OCI-LY7 (cell line): ENCODE results near the gene MICALL2. TPM values are rescaled to one million over a fixed set of nuclear protein-coding genes. Genes with fewer than 3 reads are reported as not detected.

Experiments used
- BruUV-seq: library from RNA; stranded (reverse); fragments of 400-500 nt; replicated peaks from 2 replicates; lab custom pipeline; 2021; lab: Mats Ljungman, UMichigan
- CTCF ChIA-PET: fragments of 300-600 bp; sonication (Branson Sonifier 250); formaldehyde crosslinking; loops from one replicate; lab custom pipeline; 2022; ENCODE audit warnings: antibody characterized with exemption; ENCODE audit not compliant: unreplicated experiment; lab: Charles Lee
- POLR2A ChIA-PET: fragments of 300-600 bp; sonication (Branson Sonifier 250); formaldehyde crosslinking; loops from one replicate; lab custom pipeline; 2022; ENCODE audit warnings: antibody characterized with exemption; lab: Charles Lee
- DNase-seq: peaks from one replicate; pipeline ENCODE4 v3.0.0-alpha.2; 2015; ENCODE audit warnings: low spot score
- H2AFZ ChIP-seq: fragments of 200-600 bp; sonication (generic), shearing (Covaris generic); 2 replicates; pipeline ENCODE4 v1.6.1; 2014; ENCODE audit warnings: mild to moderate bottlenecking, antibody characterized with exemption, low read length, moderate library complexity
- H3K27ac ChIP-seq: fragments of 200-600 bp; sonication (generic); 2 replicates; pipeline ENCODE4 v1.5.1; 2014; ENCODE audit warnings: mixed run types, low read depth, mild to moderate bottlenecking, moderate library complexity, low read length, inconsistent platforms; ENCODE audit not compliant: poor library complexity, severe bottlenecking
- H3K36me3 ChIP-seq: fragments of 200-600 bp; sonication (generic); 2 replicates; pipeline ENCODE4 v1.6.1; 2014; ENCODE audit warnings: mild to moderate bottlenecking, antibody characterized with exemption, low read length, moderate library complexity, mixed read lengths; ENCODE audit not compliant: insufficient read depth
- H3K4me1 ChIP-seq: fragments of 200-600 bp; sonication (generic); 2 replicates; pipeline ENCODE4 v1.5.1; 2014; ENCODE audit warnings: mild to moderate bottlenecking, low read length; ENCODE audit not compliant: insufficient read depth, poor library complexity, severe bottlenecking
- H3K4me2 ChIP-seq: fragments of 200-600 bp; sonication (generic); 2 replicates; pipeline ENCODE4 v1.6.1; 2014; ENCODE audit warnings: mild to moderate bottlenecking, low read length
- H3K4me3 ChIP-seq: fragments of 200-600 bp; sonication (generic); 2 replicates; pipeline ENCODE4 v1.5.1; 2014; ENCODE audit warnings: mild to moderate bottlenecking, low read depth, low read length; ENCODE audit not compliant: poor library complexity, severe bottlenecking
- H3K79me2 ChIP-seq: fragments of 200-600 bp; sonication (generic); 2 replicates; pipeline ENCODE4 v1.6.1; 2016; ENCODE audit warnings: low read depth, mild to moderate bottlenecking, low read length, moderate library complexity, mixed read lengths; ENCODE audit not compliant: insufficient read depth
- H3K9me2 ChIP-seq: fragments of 200-600 bp; sonication (generic); 2 replicates; pipeline ENCODE4 v1.6.1; 2016; ENCODE audit warnings: mild to moderate bottlenecking, low read length, mixed read lengths; ENCODE audit not compliant: insufficient read depth
- H3K9me3 ChIP-seq: fragments of 200-600 bp; sonication (generic); 2 replicates; pipeline ENCODE4 v1.6.1; 2014; ENCODE audit warnings: mild to moderate bottlenecking, mixed run types, low read length, mixed read lengths
- H4K20me1 ChIP-seq: fragments of 200-600 bp; sonication (generic); 2 replicates; pipeline ENCODE4 v1.6.1; 2014; ENCODE audit warnings: mild to moderate bottlenecking, antibody characterized with exemption, low read length, moderate library complexity, mixed read lengths; ENCODE audit not compliant: insufficient read depth
- EZH2phosphoT487 ChIP-seq: fragments of 200-600 bp; sonication (generic); IDR thresholded peaks from 2 replicates; pipeline ENCODE4 v1.6.1; 2018; ENCODE audit warnings: low read depth, borderline replicate concordance, mild to moderate bottlenecking, mixed run types, antibody characterized with exemption, low read length, moderate library complexity, mixed read lengths
- intact Hi-C: fragments of 100-400 bp; cut with micrococcal nuclease; formaldehyde crosslinking; loops from one replicate; pipeline ENCODE4 v1.10.0; 2022; ENCODE audit not compliant: unreplicated experiment
- total RNA-seq, 2 experiments: library from RNA; depleted of rRNA in 1 of 2; stranded (reverse); fragments of >200 nt in 1 of 2; shearing (Covaris generic) in 1 of 2; gene quantifications; 2 replicates each; pipeline ENCODE4 v1.2.3, GENCODE V29; 2014 to 2022
- TF ChIP-seq, protein P1 (sequence below): fragments of 200-600 bp; sonication (generic); conservative IDR thresholded peaks from 2 replicates; pipeline ENCODE4 v1.5.1; 2014; ENCODE audit warnings: mild to moderate bottlenecking, antibody characterized with exemption, low read length, moderate library complexity, mixed read lengths

MICALL2 gene
- total RNA-seq, 2 experiments from 2014 or later = 1.4 to 4.5 TPM

DNA sequence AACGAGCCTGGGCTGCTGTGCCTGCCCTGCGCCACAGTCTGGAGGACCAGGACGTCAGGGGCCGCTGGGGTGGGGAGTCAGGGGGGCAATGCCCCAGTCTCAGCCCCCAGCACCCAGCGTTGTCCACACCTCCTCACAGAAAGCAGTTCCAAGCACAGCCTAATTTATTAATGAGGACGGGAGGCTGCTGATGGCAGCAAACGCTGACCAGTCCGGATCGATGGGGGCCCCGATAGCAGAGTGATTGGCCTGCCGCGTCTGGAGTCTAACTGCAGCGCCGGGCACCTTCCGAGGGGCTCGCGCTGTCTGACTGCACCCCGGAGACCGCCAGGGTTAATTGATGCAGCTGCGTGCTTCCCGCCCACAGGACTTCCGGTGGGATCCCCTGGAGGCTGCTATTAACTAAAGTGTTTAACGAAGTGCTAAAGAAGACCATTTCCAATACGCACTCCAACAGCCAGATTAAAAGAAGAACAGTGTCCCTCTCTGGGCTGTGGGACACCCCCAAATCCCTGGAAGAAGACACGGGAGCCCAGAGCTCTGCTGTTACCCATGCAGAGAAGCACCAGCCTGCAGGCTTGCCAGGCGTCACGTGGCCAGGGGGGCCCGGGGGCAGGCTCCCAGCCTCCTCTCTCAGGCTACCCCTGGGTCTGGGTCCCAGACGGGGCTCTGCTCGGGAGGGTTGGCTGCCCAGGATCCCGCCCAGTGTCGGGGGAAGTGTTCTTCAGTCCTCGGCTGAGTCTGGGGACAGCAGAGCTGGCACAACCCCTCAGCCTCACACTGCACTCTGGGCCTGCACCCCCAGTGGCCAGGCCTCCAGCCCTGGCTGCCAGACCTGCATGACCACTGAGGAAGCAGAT is 63.8 kb downstream of the MICALL2 start:
- no peak overlapping the region for H3K27ac ChIP-seq
- no peaks in the 10 kb centered on the region for H3K79me2 ChIP-seq
- no peak overlapping the region for H2AFZ ChIP-seq
- BruUV-seq = no TSS peak
- H3K4me2 ChIP-seq = no peak overlapping the region
- POLR2A ChIA-PET = no interaction called here
- CTCF ChIA-PET = no interaction called here
- no peaks in the 10 kb centered on the region for H3K9me2 ChIP-seq
- no peak for DNase-seq
- H4K20me1 ChIP-seq = no peaks in the 10 kb centered on the region
- intact Hi-C loops = no loop called here
- no peaks in the 10 kb centered on the region for H3K36me3 ChIP-seq
- no peak overlapping the region for H3K4me3 ChIP-seq
- H3K9me3 ChIP-seq = no peaks in the 10 kb centered on the region
- TF ChIP-seq EZH2phosphoT487 = no peak
- TF ChIP-seq, protein P1, sequence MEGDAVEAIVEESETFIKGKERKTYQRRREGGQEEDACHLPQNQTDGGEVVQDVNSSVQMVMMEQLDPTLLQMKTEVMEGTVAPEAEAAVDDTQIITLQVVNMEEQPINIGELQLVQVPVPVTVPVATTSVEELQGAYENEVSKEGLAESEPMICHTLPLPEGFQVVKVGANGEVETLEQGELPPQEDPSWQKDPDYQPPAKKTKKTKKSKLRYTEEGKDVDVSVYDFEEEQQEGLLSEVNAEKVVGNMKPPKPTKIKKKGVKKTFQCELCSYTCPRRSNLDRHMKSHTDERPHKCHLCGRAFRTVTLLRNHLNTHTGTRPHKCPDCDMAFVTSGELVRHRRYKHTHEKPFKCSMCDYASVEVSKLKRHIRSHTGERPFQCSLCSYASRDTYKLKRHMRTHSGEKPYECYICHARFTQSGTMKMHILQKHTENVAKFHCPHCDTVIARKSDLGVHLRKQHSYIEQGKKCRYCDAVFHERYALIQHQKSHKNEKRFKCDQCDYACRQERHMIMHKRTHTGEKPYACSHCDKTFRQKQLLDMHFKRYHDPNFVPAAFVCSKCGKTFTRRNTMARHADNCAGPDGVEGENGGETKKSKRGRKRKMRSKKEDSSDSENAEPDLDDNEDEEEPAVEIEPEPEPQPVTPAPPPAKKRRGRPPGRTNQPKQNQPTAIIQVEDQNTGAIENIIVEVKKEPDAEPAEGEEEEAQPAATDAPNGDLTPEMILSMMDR = no peak
- no peaks in the 10 kb centered on the region for H3K4me1 ChIP-seq

DNA sequence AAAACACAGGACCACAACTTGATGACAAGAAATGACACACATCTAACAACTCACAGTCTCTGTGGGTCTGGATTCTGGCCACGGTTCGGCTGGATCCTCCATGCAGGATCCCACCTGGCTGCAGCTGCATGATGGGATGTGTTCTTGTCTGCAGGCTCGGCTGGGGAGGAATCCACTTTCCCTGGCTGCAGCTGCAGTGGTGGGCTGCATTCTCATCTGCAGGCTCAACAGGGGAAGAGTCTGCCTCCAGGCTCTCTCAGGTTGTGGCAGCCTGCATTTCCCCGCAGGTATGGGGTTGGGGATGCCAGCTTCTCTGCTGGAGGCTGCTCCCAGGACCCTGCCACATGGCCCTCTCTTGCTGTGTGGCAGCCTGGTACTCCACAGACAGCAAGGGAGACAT is 64.9 kb downstream of the MICALL2 start:
- no peak overlapping the region for H3K4me3 ChIP-seq
- intact Hi-C loops = no loop called here
- no peaks in the 10 kb centered on the region for H3K79me2 ChIP-seq
- POLR2A ChIA-PET = no interaction called here
- H3K27ac ChIP-seq = no peak overlapping the region
- H4K20me1 ChIP-seq = no peaks in the 10 kb centered on the region
- no peaks in the 10 kb centered on the region for H3K9me3 ChIP-seq
- no peak for DNase-seq
- H3K4me2 ChIP-seq = no peak overlapping the region
- H2AFZ ChIP-seq = no peak overlapping the region
- no peaks in the 10 kb centered on the region for H3K36me3 ChIP-seq
- no TSS peak for BruUV-seq
- TF ChIP-seq EZH2phosphoT487 = no peak
- TF ChIP-seq, protein P1 = no peak
- CTCF ChIA-PET = no interaction called here
- H3K9me2 ChIP-seq = no peaks in the 10 kb centered on the region
- H3K4me1 ChIP-seq = no peaks in the 10 kb centered on the region

DNA sequence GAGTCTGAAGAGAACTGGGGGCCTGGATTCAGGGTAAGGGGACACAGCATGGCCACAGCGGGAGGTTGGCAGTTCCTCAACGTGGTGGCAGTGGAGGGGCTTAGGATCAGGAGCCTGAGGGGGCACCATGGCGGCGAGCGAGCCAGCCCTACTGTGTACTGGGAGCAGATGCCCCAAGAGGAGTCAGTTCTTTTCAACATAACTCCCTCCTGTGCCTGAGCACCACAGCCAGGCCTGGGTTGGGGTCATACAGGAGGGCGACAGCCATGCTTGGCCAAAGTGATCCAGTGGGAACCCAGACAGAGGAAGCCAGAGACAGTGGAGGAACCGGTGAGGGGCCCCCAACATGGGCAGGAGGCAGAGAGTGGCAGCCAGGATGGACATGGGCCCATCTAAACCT is 65.8 kb downstream of the MICALL2 start:
- CTCF ChIA-PET = no interaction called here
- H3K36me3 ChIP-seq = no peaks in the 10 kb centered on the region
- no peak for DNase-seq
- H4K20me1 ChIP-seq = no peaks in the 10 kb centered on the region
- no peak overlapping the region for H3K27ac ChIP-seq
- H3K79me2 ChIP-seq = no peaks in the 10 kb centered on the region
- no peak overlapping the region for H3K4me3 ChIP-seq
- H3K4me2 ChIP-seq = no peak overlapping the region
- intact Hi-C loops = no loop called here
- H3K4me1 ChIP-seq = no peaks in the 10 kb centered on the region
- no peaks in the 10 kb centered on the region for H3K9me2 ChIP-seq
- TF ChIP-seq EZH2phosphoT487 = no peak
- TF ChIP-seq, protein P1 = no peak
- POLR2A ChIA-PET = no interaction called here
- no TSS peak for BruUV-seq
- H2AFZ ChIP-seq = no peak overlapping the region
- no peaks in the 10 kb centered on the region for H3K9me3 ChIP-seq
